NCI-H1436 (cell line): ENCODE data around the gene C4orf33.

ENCODE experiments used
- DNase-seq: peaks from one replicate; lab custom pipeline; 2025; lab: John Stamatoyannopoulos, UW

C4orf33 gene

GRCh38 chr4:129129143-129129542 is 33.2 kb downstream of the C4orf33 start:
- no peak for DNase-seq

DNA sequence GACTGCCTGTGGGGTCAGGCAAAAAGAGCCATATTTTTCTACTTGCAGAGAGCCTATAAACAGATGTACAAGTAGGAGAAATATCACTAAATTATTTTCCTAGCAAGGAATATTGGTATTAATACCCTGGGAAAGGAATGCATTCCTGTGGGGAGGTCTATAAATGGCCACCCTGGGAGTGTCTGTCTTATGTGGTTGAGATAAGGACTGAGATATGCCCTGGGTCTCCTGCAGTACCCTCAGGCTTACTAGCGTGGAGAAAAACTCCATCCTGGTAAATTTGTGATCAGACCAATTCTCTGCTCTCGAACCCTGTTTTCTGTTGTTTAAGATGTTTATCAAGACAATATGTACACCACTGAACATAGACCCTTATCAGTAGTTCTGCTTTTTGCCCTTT is 35.4 kb downstream of the C4orf33 start:
- DNase-seq, result no peak

- no peak for DNase-seq
These were observed 40.5 kb downstream of the C4orf33 start for GRCh38 chr4:129136433-129136832.

GRCh38 chr4:129138810-129139496 is 43.0 kb downstream of the C4orf33 start:
- DNase-seq, result no peak

GRCh38 chr4:129140521-129140920 is 44.6 kb downstream of the C4orf33 start:
- no peak for DNase-seq

DNA sequence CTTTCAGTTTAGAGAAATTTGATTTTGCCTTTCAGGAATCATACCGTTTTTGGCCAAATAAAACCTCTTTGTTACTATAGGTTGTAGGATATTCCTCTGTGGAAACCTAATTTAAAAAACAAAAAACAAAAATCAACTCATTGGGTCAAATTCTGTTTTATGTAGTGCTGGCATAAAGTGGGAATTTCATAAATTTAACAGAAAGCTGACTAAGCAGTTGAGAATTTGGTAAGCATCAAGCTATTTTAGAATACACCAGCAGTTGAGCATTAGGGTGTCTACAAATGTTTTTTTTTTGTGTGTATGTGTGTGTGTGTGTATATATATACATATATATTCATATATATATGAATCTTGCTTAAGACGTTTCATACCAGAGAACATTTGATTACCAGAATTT is 47.4 kb downstream of the C4orf33 start:
- DNase-seq, result no peak

DNA sequence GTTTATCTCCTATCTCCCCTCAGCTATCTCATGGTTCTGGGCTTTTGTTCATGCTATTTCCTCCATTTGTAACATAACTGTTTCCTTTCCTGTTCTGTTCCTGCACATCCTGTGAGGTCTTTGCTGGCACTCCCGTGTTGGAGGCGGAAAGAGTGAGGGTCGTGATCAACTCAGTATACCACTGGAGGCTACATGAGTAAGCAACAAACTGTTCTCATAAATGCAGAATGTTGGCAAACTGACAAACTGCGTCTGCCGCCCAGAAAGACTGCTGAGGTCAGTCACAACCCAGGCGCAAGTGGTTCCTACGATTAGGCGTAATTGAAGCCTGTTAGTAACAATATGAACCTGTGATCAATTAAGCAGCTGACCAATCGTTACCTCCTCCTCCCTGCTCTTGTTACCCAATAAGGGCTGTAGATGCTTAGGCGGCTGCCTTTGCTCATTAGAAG is 48.8 kb downstream of the C4orf33 start:
- no peak for DNase-seq

- no peak for DNase-seq
These were observed 49.3 kb downstream of the C4orf33 start for GRCh38 chr4:129145222-129145730.

GRCh38 chr4:129146639-129147038 is 50.7 kb downstream of the C4orf33 start:
- DNase-seq, result no peak

DNA sequence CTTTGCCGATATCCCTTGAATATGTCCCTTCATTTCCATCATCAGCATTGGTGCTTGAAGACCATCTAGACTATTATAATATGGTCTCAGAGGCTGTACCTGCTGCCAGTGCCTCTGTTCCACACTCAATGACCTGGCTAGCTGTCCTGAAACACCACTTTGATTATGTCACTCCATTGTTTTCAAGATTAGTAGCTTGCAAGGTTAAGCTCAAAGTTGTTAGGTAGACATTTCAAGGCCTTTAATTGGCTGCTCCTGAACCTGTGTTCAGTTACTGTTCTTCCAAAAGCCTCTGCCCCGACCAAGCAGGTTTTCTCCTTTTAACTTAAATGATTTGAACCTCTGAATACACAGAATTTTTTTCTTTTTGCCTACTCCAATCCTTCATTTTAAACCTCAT is 52.9 kb downstream of the C4orf33 start:
- no peak for DNase-seq

GRCh38 chr4:129149906-129150305 is 54.0 kb downstream of the C4orf33 start:
- DNase-seq, result no peak

- no peak for DNase-seq
These were observed 56.4 kb downstream of the C4orf33 start for GRCh38 chr4:129152350-129152749.

DNA sequence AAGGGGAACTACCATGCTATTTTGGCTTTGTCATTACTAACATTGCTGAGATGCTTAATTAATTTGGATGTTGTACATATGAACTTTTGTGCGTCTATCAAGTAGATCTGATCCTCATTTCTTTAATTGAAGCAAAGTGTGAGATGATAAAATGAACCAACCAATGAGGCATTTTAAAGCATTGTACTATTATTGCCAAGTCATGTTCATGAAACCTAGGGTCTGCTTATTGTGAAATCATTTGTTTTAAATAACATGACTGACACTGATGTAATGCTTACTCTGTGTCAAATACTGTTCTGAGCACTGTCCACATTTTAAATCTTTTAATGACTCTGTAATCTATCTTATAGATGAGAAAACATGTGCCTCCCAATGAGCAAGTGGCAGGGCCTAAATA is 57.7 kb downstream of the C4orf33 start:
- DNase-seq, result no peak

GRCh38 chr4:129162450-129162849 is 66.5 kb downstream of the C4orf33 start:
- no peak for DNase-seq

GRCh38 chr4:129163427-129163826 is 67.5 kb downstream of the C4orf33 start:
- DNase-seq, result no peak

DNA sequence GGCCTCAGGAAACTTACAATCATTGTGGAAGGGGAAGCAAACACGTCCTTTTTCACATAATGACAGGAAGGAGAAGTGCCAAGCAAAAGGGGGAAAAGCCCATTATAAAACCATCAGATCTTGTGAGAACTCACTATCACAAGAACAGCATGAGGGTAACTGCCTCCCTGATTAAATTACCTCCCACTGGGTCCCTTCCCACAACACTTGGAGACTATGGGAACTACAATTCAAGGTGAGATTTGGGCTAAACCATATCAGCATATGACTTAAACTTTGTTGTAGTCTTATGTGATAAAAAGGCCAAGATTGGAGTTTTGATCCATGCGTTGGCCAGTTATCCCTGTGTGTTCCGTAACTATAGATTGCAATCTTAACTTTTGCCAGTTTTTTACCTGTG is 68.3 kb downstream of the C4orf33 start:
- no peak for DNase-seq
